NCI-H146 treated with DMSO at 0.1 percent for 48 hours (cell line): Measurements from ENCODE around the gene SAMD4A.

Source experiments
- DNase-seq: peaks from one replicate; lab custom pipeline; 2025; ENCODE audit not compliant: unreplicated experiment; lab: John Stamatoyannopoulos, UW

The SAMD4A gene

DNA sequence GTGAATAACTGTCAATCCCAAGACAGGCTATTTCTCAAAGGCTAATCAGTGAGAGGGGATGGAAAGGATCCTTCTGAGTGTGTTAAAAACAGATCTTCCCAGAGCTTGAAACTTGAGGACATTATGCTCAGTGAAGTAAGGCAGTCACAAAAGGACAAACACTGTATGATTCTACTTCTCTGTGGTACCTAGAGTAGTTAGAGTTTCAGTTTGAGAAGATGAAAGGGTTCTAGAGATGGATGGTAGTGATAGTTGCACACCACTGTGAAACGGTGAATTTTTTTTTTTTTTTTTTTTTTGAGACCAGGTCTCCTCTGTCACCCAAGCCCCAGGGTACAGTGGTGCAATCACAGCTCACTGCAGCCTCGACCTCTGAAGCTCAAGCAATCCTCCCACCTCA lies 133.8 kb downstream of the SAMD4A start:
- no peak for DNase-seq

DNA sequence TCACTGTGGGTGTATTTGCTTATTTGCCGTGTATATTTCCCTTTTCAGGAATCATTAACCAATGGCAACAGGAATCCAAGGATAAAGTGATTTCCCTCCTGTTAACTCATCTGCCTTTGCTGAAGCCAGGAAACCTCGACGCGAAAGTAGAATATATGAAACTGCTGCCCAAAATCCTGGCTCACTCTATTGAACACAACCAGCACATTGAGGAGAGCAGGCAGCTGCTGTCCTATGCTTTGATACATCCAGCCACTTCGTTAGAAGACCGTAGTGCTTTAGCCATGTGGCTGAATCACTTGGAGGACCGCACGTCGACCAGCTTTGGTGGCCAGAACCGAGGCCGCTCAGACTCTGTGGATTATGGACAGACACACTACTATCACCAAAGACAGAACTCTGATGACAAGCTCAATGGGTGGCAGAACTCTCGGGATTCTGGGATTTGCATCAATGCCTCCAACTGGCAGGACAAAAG lies 135.1 kb downstream of the SAMD4A start:
- no peak for DNase-seq

GRCh38 chr14:54702492-54702891 lies 135.6 kb downstream of the SAMD4A start:
- no peak for DNase-seq

DNA sequence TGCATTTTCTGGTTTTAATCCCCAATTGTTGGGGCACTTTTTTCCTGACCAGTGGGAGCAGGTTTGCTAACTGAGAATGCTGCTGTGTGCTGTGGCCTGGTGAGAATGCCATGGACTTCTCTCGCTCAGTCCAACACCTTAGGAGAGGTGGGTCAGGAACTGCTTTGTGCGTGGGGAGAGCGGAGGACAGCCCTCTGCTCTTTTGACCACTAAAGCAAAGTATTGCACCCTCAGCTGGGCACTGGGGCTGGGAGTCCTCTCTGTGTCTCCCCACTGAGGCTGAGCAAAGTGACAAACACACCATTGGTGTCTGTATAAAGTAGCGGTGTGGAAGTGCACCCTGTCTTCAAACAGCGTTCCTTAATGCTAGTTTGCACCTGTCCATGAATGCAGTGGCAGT lies 136.2 kb downstream of the SAMD4A start:
- no peak for DNase-seq

DNA sequence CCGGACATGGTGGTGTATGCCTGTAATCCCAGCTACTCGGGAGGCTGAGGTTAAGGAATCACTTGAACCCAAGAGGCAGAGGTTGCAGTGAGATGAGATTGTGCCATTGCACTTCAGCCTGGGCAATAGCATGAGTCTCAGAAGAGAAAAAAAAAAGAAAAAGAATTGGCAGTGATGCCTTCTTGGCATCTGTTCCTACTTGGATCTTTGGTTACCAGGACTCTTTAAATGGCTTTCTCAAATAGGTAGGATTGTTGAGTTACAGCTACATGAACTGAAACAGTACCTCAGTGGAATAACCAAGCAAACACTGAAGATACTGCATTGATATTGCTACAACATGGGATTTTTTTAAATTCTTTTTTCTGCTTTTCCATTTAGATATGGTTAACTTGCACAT lies 136.8 kb downstream of the SAMD4A start:
- no peak for DNase-seq

GRCh38 chr14:54704768-54705167 lies 137.8 kb downstream of the SAMD4A start:
- no peak for DNase-seq

- no peak for DNase-seq
These were observed 139.8 kb downstream of the SAMD4A start for GRCh38 chr14:54706769-54707168.

DNA sequence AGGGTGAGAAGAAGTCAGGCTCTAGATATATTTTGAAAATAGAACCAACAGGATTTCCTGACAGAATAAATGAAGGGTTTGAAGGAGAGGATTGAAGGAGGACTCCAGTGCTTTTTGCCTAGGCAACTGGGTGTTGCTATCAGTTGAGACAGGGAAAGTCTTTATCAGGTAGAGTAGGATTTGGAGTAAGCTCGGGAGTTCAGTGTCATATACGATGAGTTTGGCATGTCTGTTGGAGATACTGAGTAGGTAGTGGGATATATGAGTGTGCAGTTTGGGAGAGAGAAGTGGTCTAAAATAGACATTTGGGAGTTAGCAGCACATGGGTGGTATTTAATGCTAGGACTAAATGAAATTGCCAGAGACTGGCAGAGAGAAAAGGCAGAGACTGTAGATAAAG lies 141.2 kb downstream of the SAMD4A start:
- no peak for DNase-seq

- DNase-seq = no peak
These were observed 142.1 kb downstream of the SAMD4A start for GRCh38 chr14:54708982-54709381.

- DNase-seq = no peak
These were observed 142.5 kb downstream of the SAMD4A start for GRCh38 chr14:54709444-54709843.

- no peak for DNase-seq
These were observed 142.9 kb downstream of the SAMD4A start for GRCh38 chr14:54709867-54710266.

GRCh38 chr14:54711312-54711711 lies 144.4 kb downstream of the SAMD4A start:
- no peak for DNase-seq

GRCh38 chr14:54711812-54712464 lies 145.0 kb downstream of the SAMD4A start:
- no peak for DNase-seq

DNA sequence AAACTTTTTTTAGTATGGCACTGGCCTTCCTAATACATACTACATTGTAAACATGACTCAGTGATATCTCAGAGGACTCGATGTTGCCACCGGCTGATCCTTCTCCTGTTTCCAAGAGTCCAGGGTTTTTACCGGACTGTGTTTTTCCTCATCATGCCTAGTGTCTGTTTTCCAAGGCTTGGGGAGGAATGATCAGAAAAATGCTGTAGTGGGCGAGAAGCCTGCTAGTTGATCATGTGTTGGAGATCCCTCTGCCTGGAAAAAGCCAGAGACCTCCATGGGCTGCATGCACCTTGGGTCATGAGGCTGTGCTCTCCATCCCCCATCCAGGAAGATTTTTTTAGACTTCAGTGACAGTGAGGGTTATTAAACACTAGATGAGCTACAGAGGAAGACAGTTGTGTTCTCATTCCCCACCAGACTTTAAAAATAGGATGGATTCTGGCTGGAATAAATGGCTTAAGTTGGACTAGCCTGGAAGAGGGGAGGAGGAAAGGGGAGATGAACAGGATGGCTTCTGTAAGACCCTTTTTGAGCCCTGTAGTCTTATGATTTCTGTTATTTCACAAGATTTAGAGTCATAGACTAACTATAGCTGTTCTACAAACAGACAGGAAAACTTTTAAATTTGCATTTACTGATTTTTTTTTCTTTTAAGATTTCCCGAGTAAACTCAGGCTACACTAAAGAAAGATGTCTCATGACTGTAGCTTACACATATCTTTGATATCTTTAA lies 145.7 kb downstream of the SAMD4A start:
- DNase-seq = no peak

- no peak for DNase-seq
These were observed 146.5 kb downstream of the SAMD4A start for GRCh38 chr14:54713379-54713778.

GRCh38 chr14:54715239-54715638 lies 148.3 kb downstream of the SAMD4A start:
- DNase-seq = no peak

GRCh38 chr14:54715811-54716210 lies 148.9 kb downstream of the SAMD4A start:
- DNase-seq = no peak

- no peak for DNase-seq
These were observed 149.9 kb downstream of the SAMD4A start for GRCh38 chr14:54716862-54717261.

DNA sequence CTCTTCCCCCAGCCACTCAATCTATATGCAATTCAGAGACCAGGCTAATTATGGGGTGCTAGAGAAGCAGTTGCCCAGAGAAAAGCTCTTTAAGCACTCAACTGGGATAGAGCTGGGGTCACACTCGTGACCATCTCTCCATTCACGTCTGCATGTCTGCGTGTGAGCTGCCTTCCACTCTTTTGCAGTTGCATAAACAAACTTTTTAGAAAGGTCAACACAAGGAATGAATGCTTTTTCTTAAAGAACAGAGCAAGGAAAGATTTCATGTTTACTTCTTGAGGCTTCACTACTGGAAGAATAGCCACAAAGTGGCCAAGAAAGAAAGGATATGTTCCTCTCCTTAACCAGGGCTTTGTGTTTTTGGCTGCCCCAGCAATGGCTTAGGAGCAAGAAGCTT lies 151.1 kb downstream of the SAMD4A start:
- DNase-seq = no peak

- no peak for DNase-seq
These were observed 152.5 kb downstream of the SAMD4A start for GRCh38 chr14:54719406-54719805.

DNA sequence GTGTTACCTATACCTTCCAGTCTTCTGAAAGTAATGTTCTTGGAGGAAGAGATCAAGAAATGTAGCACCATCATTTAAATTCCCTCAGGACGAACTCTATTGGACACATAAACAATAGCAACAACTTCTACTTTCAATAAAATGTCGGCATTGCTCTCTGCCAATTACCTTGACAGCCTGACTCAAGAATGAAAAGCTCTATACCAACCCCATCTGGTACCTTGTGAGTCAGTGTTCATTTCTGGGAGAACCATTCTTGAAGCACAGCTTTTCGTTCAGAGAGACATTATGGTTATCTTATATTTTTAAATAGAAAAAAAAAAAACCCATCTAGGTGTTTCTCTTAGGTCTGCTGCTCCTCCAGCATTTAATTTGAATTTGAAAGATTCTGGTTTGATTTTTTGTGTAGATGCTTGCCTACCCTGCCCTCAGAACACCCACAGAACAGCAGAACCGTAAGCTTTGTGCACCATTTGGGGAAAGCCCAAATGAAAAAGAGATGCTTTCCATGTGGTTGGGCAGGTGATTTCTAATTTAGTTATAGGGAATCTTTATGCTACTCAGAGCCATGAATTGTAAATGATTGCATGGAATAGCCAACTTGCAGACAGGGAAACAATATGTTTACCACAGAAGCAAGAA lies 156.0 kb downstream of the SAMD4A start:
- DNase-seq = no peak

DNA sequence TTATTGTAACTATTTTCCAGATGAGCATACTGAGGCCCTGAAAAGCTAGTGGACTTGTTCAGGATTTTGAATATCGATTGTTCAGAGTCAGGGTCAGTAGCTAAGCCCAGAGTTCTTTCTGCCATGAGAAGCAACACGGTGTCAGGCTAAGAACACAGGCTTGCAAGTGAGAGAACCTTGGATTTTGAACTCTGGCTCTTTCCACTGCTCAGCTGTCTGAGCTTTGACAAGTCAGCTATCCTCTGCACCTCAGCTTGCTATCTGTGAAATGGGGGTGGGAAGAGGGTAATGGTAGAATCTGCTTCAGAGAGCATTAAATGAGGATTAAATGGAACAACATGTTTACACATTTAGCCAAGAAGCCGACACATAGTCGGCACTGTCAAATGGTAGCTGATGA lies 157.2 kb downstream of the SAMD4A start:
- DNase-seq = no peak
